ENCODE data around the gene MMP2. TPM values are rescaled to one million over a fixed set of nuclear protein-coding genes. Genes with fewer than 3 reads are reported as not detected.

Gene MMP2
- total RNA-seq, 1 experiment from 2014 or later = 311 TPM

DNA sequence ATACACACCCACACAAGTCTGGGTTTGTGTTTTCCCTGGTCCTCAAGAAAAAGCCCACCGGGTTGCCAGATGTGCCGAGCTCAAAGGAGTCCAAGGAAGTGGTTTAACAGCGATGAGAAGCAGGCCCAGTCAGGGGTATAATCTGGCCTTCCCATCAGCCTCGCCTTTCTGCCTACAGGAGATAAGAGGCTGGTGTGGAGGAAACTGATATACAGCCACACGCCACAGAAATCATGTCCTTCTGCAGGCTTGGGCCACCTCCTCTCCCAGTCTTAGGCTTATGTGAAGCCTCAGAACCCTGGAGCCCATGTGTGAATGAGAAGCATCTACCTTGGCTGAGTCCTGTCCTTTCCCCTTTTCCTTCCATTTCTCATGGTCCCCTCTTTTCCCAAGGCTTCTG lies 43.6 kb upstream of the MMP2 start:
- BruUV-seq (replicated peaks) = no TSS peak
- DNase-seq (ENCODE audit: low read depth, low spot score) = no peak

DNA sequence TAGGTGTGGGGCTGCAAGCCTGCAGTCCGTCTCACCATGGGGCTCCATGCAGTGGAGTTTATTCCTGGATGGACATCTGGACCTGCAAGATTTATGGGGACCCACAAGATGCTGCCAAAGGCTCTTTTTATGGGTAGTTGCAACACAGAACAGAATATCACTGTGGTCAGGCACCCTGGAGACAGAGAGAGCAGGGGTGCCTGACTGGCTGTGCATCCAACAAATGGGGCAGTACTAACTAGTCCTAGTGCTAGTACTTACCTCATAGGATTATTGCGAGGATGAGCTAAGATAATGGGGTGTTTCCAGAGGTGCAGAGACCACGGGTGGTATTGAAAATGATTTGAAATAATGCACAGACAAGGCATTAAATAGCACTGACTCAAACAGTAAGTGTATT lies 42.4 kb upstream of the MMP2 start:
- TF ChIP-seq, protein P1, sequence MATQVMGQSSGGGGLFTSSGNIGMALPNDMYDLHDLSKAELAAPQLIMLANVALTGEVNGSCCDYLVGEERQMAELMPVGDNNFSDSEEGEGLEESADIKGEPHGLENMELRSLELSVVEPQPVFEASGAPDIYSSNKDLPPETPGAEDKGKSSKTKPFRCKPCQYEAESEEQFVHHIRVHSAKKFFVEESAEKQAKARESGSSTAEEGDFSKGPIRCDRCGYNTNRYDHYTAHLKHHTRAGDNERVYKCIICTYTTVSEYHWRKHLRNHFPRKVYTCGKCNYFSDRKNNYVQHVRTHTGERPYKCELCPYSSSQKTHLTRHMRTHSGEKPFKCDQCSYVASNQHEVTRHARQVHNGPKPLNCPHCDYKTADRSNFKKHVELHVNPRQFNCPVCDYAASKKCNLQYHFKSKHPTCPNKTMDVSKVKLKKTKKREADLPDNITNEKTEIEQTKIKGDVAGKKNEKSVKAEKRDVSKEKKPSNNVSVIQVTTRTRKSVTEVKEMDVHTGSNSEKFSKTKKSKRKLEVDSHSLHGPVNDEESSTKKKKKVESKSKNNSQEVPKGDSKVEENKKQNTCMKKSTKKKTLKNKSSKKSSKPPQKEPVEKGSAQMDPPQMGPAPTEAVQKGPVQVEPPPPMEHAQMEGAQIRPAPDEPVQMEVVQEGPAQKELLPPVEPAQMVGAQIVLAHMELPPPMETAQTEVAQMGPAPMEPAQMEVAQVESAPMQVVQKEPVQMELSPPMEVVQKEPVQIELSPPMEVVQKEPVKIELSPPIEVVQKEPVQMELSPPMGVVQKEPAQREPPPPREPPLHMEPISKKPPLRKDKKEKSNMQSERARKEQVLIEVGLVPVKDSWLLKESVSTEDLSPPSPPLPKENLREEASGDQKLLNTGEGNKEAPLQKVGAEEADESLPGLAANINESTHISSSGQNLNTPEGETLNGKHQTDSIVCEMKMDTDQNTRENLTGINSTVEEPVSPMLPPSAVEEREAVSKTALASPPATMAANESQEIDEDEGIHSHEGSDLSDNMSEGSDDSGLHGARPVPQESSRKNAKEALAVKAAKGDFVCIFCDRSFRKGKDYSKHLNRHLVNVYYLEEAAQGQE (IDR thresholded peaks at IDR 0.05; ENCODE audit: insufficient read depth in 1 of 2, low read depth in 2 of 2, low read length in 1 of 2) = no peak
- TF ChIP-seq POLR2AphosphoS5 (IDR thresholded peaks at IDR 0.05; ENCODE audit: low read depth, low read length) (no peak), SIN3A (IDR thresholded peaks at IDR 0.05; ENCODE audit: borderline replicate concordance, insufficient read depth, low read depth, low read length) (no peak), TCF7L2 (IDR thresholded peaks at IDR 0.05; ENCODE audit: low read depth, low read length) (no peak)
- TF ChIP-seq, protein P2, sequence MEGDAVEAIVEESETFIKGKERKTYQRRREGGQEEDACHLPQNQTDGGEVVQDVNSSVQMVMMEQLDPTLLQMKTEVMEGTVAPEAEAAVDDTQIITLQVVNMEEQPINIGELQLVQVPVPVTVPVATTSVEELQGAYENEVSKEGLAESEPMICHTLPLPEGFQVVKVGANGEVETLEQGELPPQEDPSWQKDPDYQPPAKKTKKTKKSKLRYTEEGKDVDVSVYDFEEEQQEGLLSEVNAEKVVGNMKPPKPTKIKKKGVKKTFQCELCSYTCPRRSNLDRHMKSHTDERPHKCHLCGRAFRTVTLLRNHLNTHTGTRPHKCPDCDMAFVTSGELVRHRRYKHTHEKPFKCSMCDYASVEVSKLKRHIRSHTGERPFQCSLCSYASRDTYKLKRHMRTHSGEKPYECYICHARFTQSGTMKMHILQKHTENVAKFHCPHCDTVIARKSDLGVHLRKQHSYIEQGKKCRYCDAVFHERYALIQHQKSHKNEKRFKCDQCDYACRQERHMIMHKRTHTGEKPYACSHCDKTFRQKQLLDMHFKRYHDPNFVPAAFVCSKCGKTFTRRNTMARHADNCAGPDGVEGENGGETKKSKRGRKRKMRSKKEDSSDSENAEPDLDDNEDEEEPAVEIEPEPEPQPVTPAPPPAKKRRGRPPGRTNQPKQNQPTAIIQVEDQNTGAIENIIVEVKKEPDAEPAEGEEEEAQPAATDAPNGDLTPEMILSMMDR (IDR thresholded peaks at IDR 0.05) = no peak
- CTCF ChIA-PET = no interaction called here
- H3K36me3 ChIP-seq (ENCODE audit: control insufficient read depth, insufficient read depth, low read length) = no peaks in the 10 kb centered on the region
- ATAC-seq = no peak
- no peak overlapping the region for H3K4me3 ChIP-seq (ENCODE audit: low read depth in 2 of 2, low read length in 2 of 2)
- intact Hi-C loops (cut with micrococcal nuclease; ENCODE audit: unreplicated experiment) = no loop called here
- H3K27me3 ChIP-seq (ENCODE audit: control insufficient read depth, insufficient read depth, low read length) = peaks cover 2% of the 10 kb centered on the region
- DNase-seq (ENCODE audit: low read depth, low spot score) = no peak
- in situ Hi-C loops (cut with HindIII; ENCODE audit: low pct_unique_long_range_greater_than_20kb, low sequenced_read_pairs) = no loop called here
- no peaks in the 10 kb centered on the region for H3K9me3 ChIP-seq (ENCODE audit: control insufficient read depth, insufficient read depth, low read depth, low read length)
- BruUV-seq (replicated peaks) = no TSS peak
- H3K4me1 ChIP-seq (ENCODE audit: control insufficient read depth, insufficient read depth, low read length) = no peaks in the 10 kb centered on the region
- no peak overlapping the region for H3K27ac ChIP-seq (ENCODE audit: low read length)
- POLR2A ChIA-PET = no interaction called here

More for the DNA sequence above, 43.6 kb upstream of the MMP2 start:
- Histone ChIP-seq H3K27ac (ENCODE audit: low read length) (no peak overlapping the region), H3K4me1 (ENCODE audit: control insufficient read depth, insufficient read depth, low read length) (no peaks in the 10 kb centered on the region), H3K9me3 (ENCODE audit: control insufficient read depth, insufficient read depth, low read depth, low read length) (no peaks in the 10 kb centered on the region), H3K27me3 (ENCODE audit: control insufficient read depth, insufficient read depth, low read length) (peaks cover 2% of the 10 kb centered on the region), H3K36me3 (ENCODE audit: control insufficient read depth, insufficient read depth, low read length) (no peaks in the 10 kb centered on the region), H3K4me3 (ENCODE audit: low read depth in 2 of 2, low read length in 2 of 2) (no peak overlapping the region)
- TF ChIP-seq, protein P1 (IDR thresholded peaks at IDR 0.05; ENCODE audit: insufficient read depth in 1 of 2, low read depth in 2 of 2, low read length in 1 of 2) = no peak
- TF ChIP-seq SIN3A (IDR thresholded peaks at IDR 0.05; ENCODE audit: borderline replicate concordance, insufficient read depth, low read depth, low read length) = no peak
- TF ChIP-seq POLR2AphosphoS5 (IDR thresholded peaks at IDR 0.05; ENCODE audit: low read depth, low read length) = no peak
- TF ChIP-seq, protein P2 (IDR thresholded peaks at IDR 0.05) = no peak
- no peak for TF ChIP-seq TCF7L2 (IDR thresholded peaks at IDR 0.05; ENCODE audit: low read depth, low read length)
- intact Hi-C loops (cut with micrococcal nuclease; ENCODE audit: unreplicated experiment) = no loop called here
- no peak for ATAC-seq
- CTCF ChIA-PET = no interaction called here
- in situ Hi-C loops (cut with HindIII; ENCODE audit: low pct_unique_long_range_greater_than_20kb, low sequenced_read_pairs) = no loop called here
- POLR2A ChIA-PET = no interaction called here
